Endothelial cell of umbilical vein (primary cell): ENCODE data around the gene MARS2. TPM values are rescaled to one million over a fixed set of nuclear protein-coding genes. Genes with fewer than 3 reads are reported as not detected.

Experiments
- BruUV-seq: library from RNA; stranded (reverse); fragments of 400-500 nt; replicated peaks from 2 replicates; lab custom pipeline; 2021; lab: Mats Ljungman, UMichigan
- CTCF ChIA-PET: fragments of 300-600, 350-600 bp; sonication (Branson Sonifier 250); formaldehyde crosslinking; loops from one replicate; lab custom pipeline; 2021; ENCODE audit warnings: antibody characterized with exemption, inconsistent platforms; lab: Charles Lee
- POLR2A ChIA-PET: fragments of 300-600, 350-600 bp; sonication (Branson Sonifier 250); formaldehyde crosslinking; loops from one replicate; lab custom pipeline; 2021; ENCODE audit warnings: antibody characterized with exemption, inconsistent platforms; lab: Charles Lee
- DNase-seq: peaks from one replicate; pipeline ENCODE4 v3.0.0-alpha.2; 2011; ENCODE audit warnings: low read depth, low spot score
- FAIRE-seq: peaks from 2 replicates; lab custom pipeline; 2011; peaks lifted over from hg19 to GRCh38; lab: Jason Lieb, UNC
- H2AFZ ChIP-seq: 2 replicates; pipeline ENCODE4 v1.6.0; 2012; ENCODE audit warnings: low read depth, low read length, control low read depth, inconsistent platforms
- H3K27ac ChIP-seq: 2 replicates; pipeline ENCODE4 v1.5.1; 2011; ENCODE audit warnings: low read depth, mild to moderate bottlenecking, control low read depth, low read length, moderate library complexity; ENCODE audit not compliant: insufficient read depth
- H3K27me3 ChIP-seq, 2 experiments: 2 replicates each; pipeline versions ENCODE4 v1.6.0 to v1.6.1; 2011; ENCODE audit warnings: low read length in 2 of 2, mixed read lengths in 1 of 2; ENCODE audit not compliant: control insufficient read depth in 2 of 2, insufficient read depth in 2 of 2
- H3K36me3 ChIP-seq, 2 experiments: 2 replicates in 1 of 2; 3 replicates in 1 of 2; pipeline ENCODE4 v1.5.1; 2011; ENCODE audit warnings: low read length in 2 of 2, mild to moderate bottlenecking in 1 of 2, moderate library complexity in 1 of 2; ENCODE audit not compliant: control insufficient read depth in 2 of 2, insufficient read depth in 2 of 2; ENCODE audit errors: extremely low read depth in 1 of 2
- H3K4me1 ChIP-seq: 3 replicates; pipeline ENCODE4 v1.5.1; 2011; ENCODE audit warnings: mild to moderate bottlenecking, low read length; ENCODE audit not compliant: control insufficient read depth, insufficient read depth; ENCODE audit errors: extremely low read depth
- H3K4me2 ChIP-seq: 2 replicates; pipeline ENCODE4 v1.6.1; 2011; ENCODE audit warnings: low read length, control low read depth, mixed read lengths; ENCODE audit not compliant: insufficient read depth
- H3K4me3 ChIP-seq, 3 experiments: fragments of 200-600 bp in 1 of 3; sonication (generic), shearing (Covaris generic) in 1 of 3; replicated peaks in 1 of 3; 2 replicates each; pipeline ENCODE4 v1.5.1; 2011 to 2016; ENCODE audit warnings: control low read depth in 3 of 3, low read length in 3 of 3, mild to moderate bottlenecking in 2 of 3, inconsistent platforms in 1 of 3, low read depth in 1 of 3, moderate library complexity in 1 of 3; ENCODE audit not compliant: insufficient read depth in 1 of 3
- H3K79me2 ChIP-seq: 2 replicates; pipeline ENCODE4 v1.6.0; 2012; ENCODE audit warnings: low read length, inconsistent platforms; ENCODE audit not compliant: control insufficient read depth, insufficient read depth
- H3K9ac ChIP-seq: replicated peaks from 2 replicates; pipeline ENCODE3; 2011; ENCODE audit warnings: low read length, control low read depth; ENCODE audit not compliant: insufficient read depth; ENCODE audit errors: extremely low read depth
- H3K9me1 ChIP-seq: replicated peaks from 3 replicates; pipeline ENCODE4 v1.6.0; 2011; ENCODE audit warnings: mild to moderate bottlenecking, low read length; ENCODE audit not compliant: control insufficient read depth, insufficient read depth; ENCODE audit errors: extremely low read depth
- H3K9me3 ChIP-seq: replicated peaks from 2 replicates; pipeline ENCODE4 v1.5.1; 2012; ENCODE audit warnings: low read length, inconsistent platforms; ENCODE audit not compliant: control insufficient read depth, insufficient read depth
- H4K20me1 ChIP-seq: replicated peaks from 2 replicates; pipeline ENCODE3; 2011; ENCODE audit warnings: mild to moderate bottlenecking, low read length; ENCODE audit not compliant: control insufficient read depth, insufficient read depth; ENCODE audit errors: extremely low read depth
- EZH2 ChIP-seq: IDR thresholded peaks from 2 replicates; pipeline ENCODE4 v1.6.1; 2012; ENCODE audit warnings: borderline replicate concordance, low read depth, mild to moderate bottlenecking, moderate library complexity, low read length, inconsistent platforms; ENCODE audit not compliant: severe bottlenecking
- GATA2 ChIP-seq: IDR thresholded peaks from 2 replicates; pipeline ENCODE4 v1.7.0; 2011; ENCODE audit warnings: low read depth, mild to moderate bottlenecking, moderate library complexity, mixed read lengths, low read length; ENCODE audit not compliant: insufficient read length, insufficient read depth
- JUN ChIP-seq: IDR thresholded peaks from 2 replicates; pipeline ENCODE4 v1.6.1; 2011; ENCODE audit warnings: borderline replicate concordance, low read depth; ENCODE audit not compliant: insufficient read length, insufficient read depth
- MYC ChIP-seq: IDR thresholded peaks from one replicate; pipeline ENCODE4 v1.6.1; 2011; ENCODE audit warnings: mild to moderate bottlenecking, low read depth, low read length
- POLR2AphosphoS5 ChIP-seq: IDR thresholded peaks from 2 replicates; pipeline ENCODE4 v1.6.1; 2012; ENCODE audit warnings: low read depth, mild to moderate bottlenecking, control low read depth, low read length, moderate library complexity; ENCODE audit not compliant: insufficient read depth
- dilution Hi-C: fragments of 300-500 bp; cut with MboI; formaldehyde crosslinking; loops from one replicate; pipeline ENCODE4 v1.15.0; 2019; ENCODE audit warnings: low sequenced_read_pairs; ENCODE audit not compliant: extremely low pct_ligation_motif_present
- intact Hi-C: fragments of 100-400 bp; cut with micrococcal nuclease; formaldehyde crosslinking; loops from one replicate; pipeline ENCODE4 v1.10.0; 2022
- polyA plus RNA-seq, 4 experiments: library from polyadenylated mRNA; depleted of rRNA in 3 of 4; stranded (reverse) in 3 of 4; unstranded in 1 of 4; fragments of >200 nt; gene quantifications; 2 replicates each; pipeline versions ENCODE4 v1.2.1 to v1.2.3, GENCODE V29; 2011 to 2012; ENCODE audit warnings: missing spikeins in 1 of 4
- total RNA-seq: library from RNA; stranded (reverse); gene quantifications from 2 replicates; pipeline ENCODE4 v1.2.3, GENCODE V29; 2021
- TF ChIP-seq, protein P1 (sequence below), 2 donors: IDR thresholded peaks; 1 replicate in 1 of 2; 2 replicates in 1 of 2; pipeline ENCODE4 v1.5.1; 2011; ENCODE audit warnings: low read length in 2 of 2, mild to moderate bottlenecking in 2 of 2, moderate library complexity in 2 of 2, control low read depth in 1 of 2, inconsistent platforms in 1 of 2, low read depth in 1 of 2; ENCODE audit not compliant: insufficient read depth in 1 of 2; ENCODE audit errors: extremely low read depth in 1 of 2

Gene MARS2
- total and polyA plus RNA-seq, 2 donors (not counting 3 experiments of a cell fraction or from before 2014, with no cell fraction given): 2.4 to 5.3 TPM

GRCh38 chr2:197740200-197740599, 35.0 kb downstream of the MARS2 start:
- no peak overlapping the region for H3K9ac ChIP-seq
- BruUV-seq: no TSS peak
- H4K20me1 ChIP-seq: peaks cover 2% of the 10 kb centered on the region
- no peak overlapping the region for H3K27ac ChIP-seq
- no peaks in the 10 kb centered on the region for H3K4me1 ChIP-seq
- intact Hi-C loops: no loop called here
- CTCF ChIA-PET: no interaction called here
- no peak overlapping the region for H3K4me2 ChIP-seq
- H3K36me3 ChIP-seq: no peaks in the 10 kb centered on the region
- POLR2A ChIA-PET: no interaction called here
- no peak overlapping the region for H2AFZ ChIP-seq
- no peak overlapping the region for H3K4me3 ChIP-seq
- dilution Hi-C loops: no loop called here
- H3K79me2 ChIP-seq: no peaks in the 10 kb centered on the region
- H3K27me3 ChIP-seq: no peaks in the 10 kb centered on the region
- no peak for DNase-seq
- no peak for FAIRE-seq
- no peaks in the 10 kb centered on the region for H3K9me3 ChIP-seq
- H3K9me1 ChIP-seq: no peaks in the 10 kb centered on the region
- TF ChIP-seq GATA2 (no peak), POLR2AphosphoS5 (no peak), EZH2 (no peak), MYC (no peak), JUN (no peak)
- TF ChIP-seq, protein P1, sequence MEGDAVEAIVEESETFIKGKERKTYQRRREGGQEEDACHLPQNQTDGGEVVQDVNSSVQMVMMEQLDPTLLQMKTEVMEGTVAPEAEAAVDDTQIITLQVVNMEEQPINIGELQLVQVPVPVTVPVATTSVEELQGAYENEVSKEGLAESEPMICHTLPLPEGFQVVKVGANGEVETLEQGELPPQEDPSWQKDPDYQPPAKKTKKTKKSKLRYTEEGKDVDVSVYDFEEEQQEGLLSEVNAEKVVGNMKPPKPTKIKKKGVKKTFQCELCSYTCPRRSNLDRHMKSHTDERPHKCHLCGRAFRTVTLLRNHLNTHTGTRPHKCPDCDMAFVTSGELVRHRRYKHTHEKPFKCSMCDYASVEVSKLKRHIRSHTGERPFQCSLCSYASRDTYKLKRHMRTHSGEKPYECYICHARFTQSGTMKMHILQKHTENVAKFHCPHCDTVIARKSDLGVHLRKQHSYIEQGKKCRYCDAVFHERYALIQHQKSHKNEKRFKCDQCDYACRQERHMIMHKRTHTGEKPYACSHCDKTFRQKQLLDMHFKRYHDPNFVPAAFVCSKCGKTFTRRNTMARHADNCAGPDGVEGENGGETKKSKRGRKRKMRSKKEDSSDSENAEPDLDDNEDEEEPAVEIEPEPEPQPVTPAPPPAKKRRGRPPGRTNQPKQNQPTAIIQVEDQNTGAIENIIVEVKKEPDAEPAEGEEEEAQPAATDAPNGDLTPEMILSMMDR (IDR thresholded peaks at IDR 0.05; ENCODE audit: extremely low read depth in 1 of 2, insufficient read depth in 1 of 2, low read depth in 1 of 2, low read length in 2 of 2): no peak

Other genes with a start within 250 kb of the MARS2 start
- gene HSPD1, start 205.5 kb upstream of the MARS2 start, total RNA-seq: 307 and 337 TPM in 2 replicates
- 43.8 and 73.2 TPM in 2 replicates for gene HSPD1, start 205.5 kb upstream of the MARS2 start, polyA plus RNA-seq
- gene HSPE1, start 205.0 kb upstream of the MARS2 start, total RNA-seq: 137 and 145 TPM in 2 replicates
- gene HSPE1, start 205.0 kb upstream of the MARS2 start, polyA plus RNA-seq: 32.2 and 59.8 TPM in 2 replicates
- 24.0 and 27.9 TPM in 2 replicates for gene MOB4, start 189.3 kb upstream of the MARS2 start, total RNA-seq
- 16.1 and 23.9 TPM in 2 replicates for gene MOB4, start 189.3 kb upstream of the MARS2 start, polyA plus RNA-seq
- 8.0 and 9.9 TPM in 2 replicates for gene RFTN2, start 29.8 kb upstream of the MARS2 start, total RNA-seq
- 5.0 and 6.1 TPM in 2 replicates for gene RFTN2, start 29.8 kb upstream of the MARS2 start, polyA plus RNA-seq
- gene BOLL, start 80.0 kb downstream of the MARS2 start, total RNA-seq: not detected in 2 replicates
- not detected in 2 replicates for gene BOLL, start 80.0 kb downstream of the MARS2 start, polyA plus RNA-seq
- gene PLCL1, start 99.2 kb downstream of the MARS2 start, total RNA-seq: 3.4 and 5.1 TPM in 2 replicates
- gene PLCL1, start 99.2 kb downstream of the MARS2 start, polyA plus RNA-seq: 0.60 and 0.79 TPM in 2 replicates